Smooth muscle cell (in vitro differentiated cells): ENCODE measurements around the gene AP4M1. TPM values are rescaled to one million over a fixed set of nuclear protein-coding genes. Genes with fewer than 3 reads are reported as not detected.

Experiments
- DNase-seq: peaks from one replicate; lab custom pipeline; 2025; ENCODE audit not compliant: unreplicated experiment; lab: John Stamatoyannopoulos, UW
- H2AFZ ChIP-seq: fragments of 200-600 bp; sonication (generic); 2 replicates; pipeline ENCODE4 v1.6.0; 2016; ENCODE audit warnings: antibody characterized with exemption, low read depth, mild to moderate bottlenecking
- H3F3A ChIP-seq: fragments of 200-600 bp; sonication (generic); 2 replicates; pipeline ENCODE4 v1.6.0; 2017; ENCODE audit warnings: antibody characterized with exemption, low read depth
- H3K27ac ChIP-seq: fragments of 200-600 bp; sonication (generic); 2 replicates; pipeline ENCODE4 v1.5.1; 2016; ENCODE audit warnings: low read depth, mild to moderate bottlenecking
- H3K27me3 ChIP-seq: fragments of 200-600 bp; sonication (generic); 2 replicates; pipeline ENCODE4 v1.6.1; 2016; ENCODE audit warnings: low read depth, mild to moderate bottlenecking
- H3K36me3 ChIP-seq: fragments of 200-600 bp; sonication (generic); 2 replicates; pipeline ENCODE4 v1.5.1; 2016; ENCODE audit warnings: low read depth
- H3K4me1 ChIP-seq: fragments of 200-600 bp; sonication (generic); 2 replicates; pipeline ENCODE4 v1.5.1; 2016; ENCODE audit warnings: low read depth
- H3K4me2 ChIP-seq: fragments of 200-600 bp; sonication (generic); 2 replicates; pipeline ENCODE4 v1.6.0; 2016; ENCODE audit warnings: mild to moderate bottlenecking
- H3K4me3 ChIP-seq: fragments of 200-600 bp; sonication (generic); 2 replicates; pipeline ENCODE4 v1.5.1; 2016; ENCODE audit warnings: mild to moderate bottlenecking
- H3K79me2 ChIP-seq: fragments of 200-600 bp; sonication (generic); 2 replicates; pipeline ENCODE4 v1.6.0; 2016; ENCODE audit warnings: low read depth, mild to moderate bottlenecking
- H3K9ac ChIP-seq: fragments of 200-600 bp; sonication (generic); 2 replicates; pipeline ENCODE4 v1.6.0; 2016; ENCODE audit warnings: low read depth
- H3K9me3 ChIP-seq: fragments of 200-600 bp; sonication (generic); replicated peaks from 2 replicates; pipeline ENCODE4 v1.5.1; 2016; ENCODE audit warnings: low read depth
- H4K20me1 ChIP-seq: fragments of 200-600 bp; sonication (generic); 2 replicates; pipeline ENCODE4 v1.6.0; 2016; ENCODE audit warnings: low read depth
- CTCF ChIP-seq: fragments of 200-600 bp; sonication (generic); IDR thresholded peaks from 2 replicates; pipeline ENCODE4 v1.5.1; 2017; ENCODE audit warnings: borderline replicate concordance, mild to moderate bottlenecking, antibody characterized with exemption; ENCODE audit not compliant: insufficient read depth, poor library complexity, severe bottlenecking
- WGBS: methylation state at CpG from one replicate; pipeline ENCODE4 v1.1.7; 2016; ENCODE audit warnings: low lambda C conversion rate; 5-methylcytosine and 5-hydroxymethylcytosine counted together
- polyA plus RNA-seq: library from polyadenylated mRNA; unstranded; fragments of >200 nt; fragmentation: Nextera tagmentation; extraction: Ambion mirVana; gene quantifications from 2 replicates; pipeline ENCODE4 v1.2.1, GENCODE V29; 2016
- total RNA-seq: library from RNA; depleted of rRNA; stranded (reverse); fragments of >200 nt; gene quantifications from 2 replicates; pipeline ENCODE4 v1.2.3, GENCODE V29; 2014

AP4M1 gene
- total and polyA plus RNA-seq, 2 experiments from 2014 or later = 16.9 to 18.0 TPM

- Histone ChIP-seq H3K4me1 (peaks cover 9% of the 10 kb centered on the region), H3K4me2 (no peak overlapping the region)
- WGBS = 96% methylated on average over 4 of the region's 4 CpGs
Observed at GRCh38 chr7:100124301-100125230, 23.1 kb downstream of the AP4M1 start.

GRCh38 chr7:100126239-100126930 lies 24.9 kb downstream of the AP4M1 start:
- no peaks in the 10 kb centered on the region for H3K36me3 ChIP-seq
- no peaks in the 10 kb centered on the region for H3K9me3 ChIP-seq
- peaks cover 5% of the 10 kb centered on the region for H3K4me1 ChIP-seq
- H4K20me1 ChIP-seq = no peaks in the 10 kb centered on the region
- DNase-seq = no peak
- peak overlapping the region; percentile 99 for H2AFZ ChIP-seq
- H3K4me3 ChIP-seq = peak overlapping the region; percentile 98
- WGBS = 18% methylated on average over 29 of the region's 29 CpGs
- H3K79me2 ChIP-seq = peaks cover 2% of the 10 kb centered on the region
- peaks cover 6% of the 10 kb centered on the region for H3F3A ChIP-seq
- H3K4me2 ChIP-seq = peak overlapping the region; percentile 97
- no peak for TF ChIP-seq CTCF
- peak overlapping the region; percentile 95 for H3K9ac ChIP-seq
- no peaks in the 10 kb centered on the region for H3K27me3 ChIP-seq
- peak overlapping the region; percentile 95 for H3K27ac ChIP-seq

More at GRCh38 chr7:100124301-100125230, 23.1 kb downstream of the AP4M1 start:
- Histone ChIP-seq H3K9me3 (no peaks in the 10 kb centered on the region), H3K36me3 (no peaks in the 10 kb centered on the region), H3K27ac (no peak overlapping the region), H3K9ac (no peak overlapping the region), H3F3A (peaks cover 9% of the 10 kb centered on the region), H3K27me3 (no peaks in the 10 kb centered on the region), H2AFZ (no peak overlapping the region), H3K79me2 (peaks cover 10% of the 10 kb centered on the region), H3K4me3 (no peak overlapping the region), H4K20me1 (no peaks in the 10 kb centered on the region)
- no peak for TF ChIP-seq CTCF
- no peak for DNase-seq

- TF ChIP-seq CTCF = no peak
- peak; percentile 62 for DNase-seq
- Histone ChIP-seq H3K36me3 (no peaks in the 10 kb centered on the region), H2AFZ (peak within 1 kb of the TSS; percentile 99), H3F3A (peaks cover 6% of the 10 kb centered on the region), H3K4me3 (peak within 1 kb of the TSS; percentile 98), H3K27ac (peak within 1 kb of the TSS; percentile 95), H3K9ac (peak within 1 kb of the TSS; percentile 95), H3K4me2 (peak within 1 kb of the TSS; percentile 97), H3K27me3 (no peaks in the 10 kb centered on the region), H3K9me3 (no peaks in the 10 kb centered on the region), H3K79me2 (no peaks in the 10 kb centered on the region), H3K4me1 (peaks cover 5% of the 10 kb centered on the region), H4K20me1 (no peaks in the 10 kb centered on the region)
- under 1% methylated on average over 54 of the region's 85 CpGs for WGBS
Observed at GRCh38 chr7:100126931-100127865, 25.8 kb downstream of the AP4M1 start, which contains the start of gene MBLAC1. TSS of gene MBLAC1 (plus strand) at chr7:100126967. CDS start at chr7:100127396, 429 bp downstream.
